Esophagus muscularis mucosa (tissue), 2 donors: Measurements from ENCODE around the gene SLC44A5.

Source experiments
- EP300 ChIP-seq: sonication (generic); formaldehyde crosslinking; IDR thresholded peaks from one replicate; pipeline ENCODE4 v1.6.1; 2017; ENCODE audit warnings: antibody characterized with exemption
- POLR2A ChIP-seq: fragments of 450-650 bp; IDR thresholded peaks from one replicate; pipeline ENCODE4 v1.6.1; 2017; ENCODE audit warnings: antibody characterized with exemption, moderate library complexity, mild to moderate bottlenecking, low read depth

GRCh38 chr1:75342786-75343185 lies 268.1 kb downstream of the SLC44A5 start:
- TF ChIP-seq EP300 (no peak), POLR2A (no peak)
